SIG-M5 (cell line): ENCODE results near the gene FUT1.
"Not testable (repeated sequence)": the region's sequence is repeated elsewhere in the genome, so short reads cannot be mapped to it uniquely, and the experiment has no call there.

ENCODE experiments used
- DNase-seq: peaks from one replicate; lab custom pipeline; 2025; lab: John Stamatoyannopoulos, UW

Gene FUT1

GRCh38 chr19:48752496-48753365, at the start of gene FUT1:
TSS of gene FUT1 (minus strand) at chr19:48752641. CDS start at chr19:48751281, 1,360 bp downstream.
- no peak for DNase-seq

- DNase-seq: no peak
Observed at GRCh38 chr19:48799358-48800300, 47.2 kb upstream of the FUT1 start.

GRCh38 chr19:48798937-48799336, 46.5 kb upstream of the FUT1 start:
- DNase-seq: no peak

- DNase-seq: no peak
Observed at GRCh38 chr19:48797103-48797502, 44.7 kb upstream of the FUT1 start.

GRCh38 chr19:48796298-48797083, 44.0 kb upstream of the FUT1 start:
- DNase-seq: no peak

- DNase-seq: no peak
Observed at GRCh38 chr19:48795685-48796070, 43.2 kb upstream of the FUT1 start.

- peak; percentile 33 for DNase-seq
Observed at GRCh38 chr19:48795055-48795684, 42.7 kb upstream of the FUT1 start.

- no peak for DNase-seq
Observed at GRCh38 chr19:48794291-48794690, 41.9 kb upstream of the FUT1 start.

GRCh38 chr19:48793271-48793670, 40.8 kb upstream of the FUT1 start:
- no peak for DNase-seq

- DNase-seq: not testable (repeated sequence)
Observed at GRCh38 chr19:48787331-48787730, 34.9 kb upstream of the FUT1 start.

GRCh38 chr19:48786422-48786821, 34.0 kb upstream of the FUT1 start:
- not testable (repeated sequence) for DNase-seq

GRCh38 chr19:48784527-48784926, 32.1 kb upstream of the FUT1 start:
- DNase-seq: no peak

GRCh38 chr19:48780631-48781391, 28.4 kb upstream of the FUT1 start:
- DNase-seq: no peak

- DNase-seq: no peak
Observed at GRCh38 chr19:48779636-48780035, 27.2 kb upstream of the FUT1 start.

GRCh38 chr19:48777720-48778119, 25.3 kb upstream of the FUT1 start:
- no peak for DNase-seq

- DNase-seq: no peak
Observed at GRCh38 chr19:48777139-48777538, 24.7 kb upstream of the FUT1 start.

- no peak for DNase-seq
Observed at GRCh38 chr19:48772503-48772953, 20.1 kb upstream of the FUT1 start.

GRCh38 chr19:48770734-48771472, 18.5 kb upstream of the FUT1 start:
- DNase-seq: no peak

- no peak for DNase-seq
Observed at GRCh38 chr19:48770266-48770665, 17.8 kb upstream of the FUT1 start.
